Ectodermal cell (in vitro differentiated cells): ENCODE data around the gene PRIM2.
"Not testable (repeated sequence)": the region's sequence is repeated elsewhere in the genome, so short reads cannot be mapped to it uniquely, and the experiment has no call there.

Experiments
- H3K27ac ChIP-seq: 2 replicates; pipeline ENCODE4 v1.7.0; 2013; ENCODE audit warnings: mild to moderate bottlenecking, low read depth, low read length; ENCODE audit not compliant: insufficient read depth, poor library complexity, severe bottlenecking
- H3K27me3 ChIP-seq: 2 replicates; pipeline ENCODE4 v1.7.0; 2013; ENCODE audit warnings: mild to moderate bottlenecking, low read length; ENCODE audit not compliant: insufficient read depth, control insufficient read depth, poor library complexity, severe bottlenecking
- H3K36me3 ChIP-seq: one replicate; pipeline ENCODE4 v1.7.0; 2013; ENCODE audit warnings: low read length; ENCODE audit not compliant: control insufficient read depth, insufficient read depth
- H3K4me1 ChIP-seq: one replicate; pipeline ENCODE4 v1.7.0; 2013; ENCODE audit warnings: low read length; ENCODE audit not compliant: control insufficient read depth, insufficient read depth
- H3K4me3 ChIP-seq: 2 replicates; pipeline ENCODE4 v1.7.0; 2013; ENCODE audit warnings: low read depth, low read length, control low read depth; ENCODE audit not compliant: insufficient read depth
- H3K9me3 ChIP-seq: 2 replicates; pipeline ENCODE4 v1.7.0; 2013; ENCODE audit warnings: mild to moderate bottlenecking, low read length, moderate library complexity; ENCODE audit not compliant: control insufficient read depth
- WGBS, 2 experiments: methylation state at CpG; one replicate each; pipeline ENCODE4 v1.1.7; 2013; ENCODE audit warnings: missing lambda C conversion rate in 2 of 2; 5-methylcytosine and 5-hydroxymethylcytosine counted together

PRIM2 gene

GRCh38 chr6:57315851-57316250, 1.6 kb upstream of the PRIM2 start:
- 92% methylated on average over 9 of the region's 9 CpGs for WGBS, 2 experiments

GRCh38 chr6:57316581-57317059, 810 bp upstream of the PRIM2 start:
- no peak overlapping the region for H3K27ac ChIP-seq
- WGBS, 2 experiments: 0 to 1% methylated on average over 26 of the region's 26 CpGs
- H3K36me3 ChIP-seq: peaks cover 8% of the 10 kb centered on the region
- H3K27me3 ChIP-seq: no peaks in the 10 kb centered on the region
- H3K4me1 ChIP-seq: peaks cover 6% of the 10 kb centered on the region
- no peaks in the 10 kb centered on the region for H3K9me3 ChIP-seq
- H3K4me3 ChIP-seq: peak overlapping the region; percentile 92

More at GRCh38 chr6:57315851-57316250, 1.6 kb upstream of the PRIM2 start:
- H3K36me3 ChIP-seq: peaks cover under 1% of the 10 kb centered on the region
- H3K9me3 ChIP-seq: no peaks in the 10 kb centered on the region
- H3K27ac ChIP-seq: no peak overlapping the region
- no peaks in the 10 kb centered on the region for H3K27me3 ChIP-seq
- no peak overlapping the region for H3K4me3 ChIP-seq
- H3K4me1 ChIP-seq: peaks cover 6% of the 10 kb centered on the region

- no peaks in the 10 kb centered on the region for H3K27me3 ChIP-seq
- no peak overlapping the region for H3K27ac ChIP-seq
- H3K4me1 ChIP-seq: no peaks in the 10 kb centered on the region
- H3K9me3 ChIP-seq: no peaks in the 10 kb centered on the region
- 100% methylated on average over 1 of the region's 1 CpG for WGBS, 2 experiments
- H3K36me3 ChIP-seq: peaks cover 63% of the 10 kb centered on the region
- H3K4me3 ChIP-seq: no peak overlapping the region
Measured at GRCh38 chr6:57324538-57324937, 7.1 kb downstream of the PRIM2 start.

GRCh38 chr6:57327311-57327710, 9.9 kb downstream of the PRIM2 start:
- Histone ChIP-seq H3K4me3 (no peak overlapping the region), H3K27me3 (no peaks in the 10 kb centered on the region), H3K4me1 (no peaks in the 10 kb centered on the region), H3K9me3 (peaks cover 5% of the 10 kb centered on the region), H3K27ac (no peak overlapping the region), H3K36me3 (peaks cover 60% of the 10 kb centered on the region)
- 96 to 98% methylated on average over 2 of the region's 2 CpGs for WGBS, 2 experiments

GRCh38 chr6:57328074-57328473, 10.6 kb downstream of the PRIM2 start:
- no peak overlapping the region for H3K4me3 ChIP-seq
- peaks cover 58% of the 10 kb centered on the region for H3K36me3 ChIP-seq
- peaks cover 5% of the 10 kb centered on the region for H3K9me3 ChIP-seq
- WGBS, 2 experiments: 100% methylated on average over 1 of the region's 1 CpG; no CpG with 5 or more reads in 1 of the 2 experiments
- H3K27ac ChIP-seq: no peak overlapping the region
- H3K27me3 ChIP-seq: no peaks in the 10 kb centered on the region
- H3K4me1 ChIP-seq: no peaks in the 10 kb centered on the region

- peaks cover 67% of the 10 kb centered on the region for H3K36me3 ChIP-seq
- H3K4me3 ChIP-seq: no peak overlapping the region
- H3K9me3 ChIP-seq: peaks cover 5% of the 10 kb centered on the region
- H3K4me1 ChIP-seq: no peaks in the 10 kb centered on the region
- no peaks in the 10 kb centered on the region for H3K27me3 ChIP-seq
- no peak overlapping the region for H3K27ac ChIP-seq
Measured at GRCh38 chr6:57329933-57330332, 12.5 kb downstream of the PRIM2 start.

GRCh38 chr6:57342148-57342669, 24.8 kb downstream of the PRIM2 start:
- Histone ChIP-seq H3K4me3 (no peak overlapping the region), H3K27ac (no peak overlapping the region), H3K9me3 (no peaks in the 10 kb centered on the region), H3K27me3 (no peaks in the 10 kb centered on the region), H3K4me1 (no peaks in the 10 kb centered on the region), H3K36me3 (no peaks in the 10 kb centered on the region)
- WGBS, 2 experiments: 90 to 95% methylated on average over 2 of the region's 2 CpGs

GRCh38 chr6:57343342-57343741, 25.9 kb downstream of the PRIM2 start:
- H3K27me3 ChIP-seq, H3K4me1 ChIP-seq, H3K36me3 ChIP-seq, H3K9me3 ChIP-seq, H3K4me3 ChIP-seq, H3K27ac ChIP-seq: not testable (repeated sequence)
- WGBS, 2 experiments: 96 to 97% methylated on average over 3 of the region's 3 CpGs

- H3K27ac ChIP-seq, H3K4me1 ChIP-seq, H3K9me3 ChIP-seq, H3K36me3 ChIP-seq, H3K27me3 ChIP-seq, H3K4me3 ChIP-seq: not testable (repeated sequence)
- 88 to 90% methylated on average over 2 of the region's 2 CpGs for WGBS, 2 experiments
Measured at GRCh38 chr6:57346715-57347114, 29.3 kb downstream of the PRIM2 start.

- not testable (repeated sequence) for H3K4me1 ChIP-seq, H3K27ac ChIP-seq, H3K36me3 ChIP-seq, H3K27me3 ChIP-seq, H3K9me3 ChIP-seq, H3K4me3 ChIP-seq
Measured at GRCh38 chr6:57347597-57347996, 30.2 kb downstream of the PRIM2 start.

- not testable (repeated sequence) for H3K36me3 ChIP-seq, H3K27me3 ChIP-seq, H3K4me3 ChIP-seq, H3K9me3 ChIP-seq, H3K27ac ChIP-seq, H3K4me1 ChIP-seq
- WGBS, 2 experiments: 69 to 89% methylated on average over 4 to 5 of the region's 6 CpGs
Measured at GRCh38 chr6:57350443-57350842, 33.0 kb downstream of the PRIM2 start.
